HG02973 (cell line): Measurements from ENCODE around the gene PAPPA.

Experiments used
- ATAC-seq: cut with Tn5 transposase; IDR thresholded peaks from one replicate; pipeline ENCODE4 v1.9.1; 2021; ENCODE audit warnings: moderate library complexity; ENCODE audit not compliant: unreplicated experiment

Gene PAPPA

GRCh38 chr9:116442528-116442927 lies 288.9 kb downstream of the PAPPA start:
- ATAC-seq, result no peak

GRCh38 chr9:116447934-116448333 lies 294.3 kb downstream of the PAPPA start:
- no peak for ATAC-seq

GRCh38 chr9:116448431-116448830 lies 294.8 kb downstream of the PAPPA start:
- ATAC-seq, result no peak

- ATAC-seq, result no peak
Observed at GRCh38 chr9:116449949-116450348, 296.4 kb downstream of the PAPPA start.

- peak; percentile 89 for ATAC-seq
Observed at GRCh38 chr9:116450378-116451139, 297.0 kb downstream of the PAPPA start.

- ATAC-seq, result no peak
Observed at GRCh38 chr9:116451500-116452115, 298.0 kb downstream of the PAPPA start.
